RWPE2 (cell line): ENCODE measurements around the gene INTS11.

ENCODE experiments used
- ATAC-seq: fragments of 200-7000 bp; cut with Tn5 transposase; 3 replicates; pipeline ENCODE4 v1.9.1; 2021; ENCODE audit warnings: low read depth
- DNase-seq: peaks from one replicate; pipeline ENCODE4 v3.0.0-alpha.2; 2020; ENCODE audit warnings: low spot score
- H3K27ac ChIP-seq: fragments of 450-650 bp; 2 replicates; pipeline ENCODE4 v1.5.1; 2017; ENCODE audit warnings: mild to moderate bottlenecking; ENCODE audit not compliant: poor library complexity, severe bottlenecking
- H3K27me3 ChIP-seq: fragments of 250-450 bp; sonication (Bioruptor Pico); 2 replicates; pipeline ENCODE4 v1.5.1; 2021; ENCODE audit warnings: mild to moderate bottlenecking, moderate library complexity; ENCODE audit not compliant: insufficient read depth, poor library complexity, severe bottlenecking
- H3K36me3 ChIP-seq: fragments of 250-450 bp; sonication (Bioruptor Pico); 2 replicates; pipeline ENCODE4 v1.5.1; 2020; ENCODE audit warnings: low read depth, mild to moderate bottlenecking, moderate library complexity
- H3K4me1 ChIP-seq: fragments of 250-450 bp; sonication (Bioruptor Pico); 2 replicates; pipeline ENCODE4 v1.5.1; 2021; ENCODE audit warnings: mild to moderate bottlenecking, moderate library complexity; ENCODE audit not compliant: insufficient read depth, poor library complexity, severe bottlenecking
- H3K4me3 ChIP-seq: fragments of 250-450 bp; sonication (Bioruptor Pico); 2 replicates; pipeline ENCODE4 v1.5.1; 2021; ENCODE audit warnings: mild to moderate bottlenecking, moderate library complexity; ENCODE audit not compliant: severe bottlenecking
- H3K9me3 ChIP-seq: fragments of 250-450 bp; sonication (Bioruptor Pico); 2 replicates; pipeline ENCODE4 v1.5.1; 2021; ENCODE audit warnings: mild to moderate bottlenecking, moderate library complexity; ENCODE audit not compliant: severe bottlenecking
- TF ChIP-seq, protein P1 (sequence below): fragments of 450-650 bp; IDR thresholded peaks from one replicate; pipeline ENCODE4 v1.5.1; 2017; ENCODE audit warnings: mild to moderate bottlenecking, moderate library complexity; ENCODE audit not compliant: poor library complexity, severe bottlenecking

INTS11 gene

DNA sequence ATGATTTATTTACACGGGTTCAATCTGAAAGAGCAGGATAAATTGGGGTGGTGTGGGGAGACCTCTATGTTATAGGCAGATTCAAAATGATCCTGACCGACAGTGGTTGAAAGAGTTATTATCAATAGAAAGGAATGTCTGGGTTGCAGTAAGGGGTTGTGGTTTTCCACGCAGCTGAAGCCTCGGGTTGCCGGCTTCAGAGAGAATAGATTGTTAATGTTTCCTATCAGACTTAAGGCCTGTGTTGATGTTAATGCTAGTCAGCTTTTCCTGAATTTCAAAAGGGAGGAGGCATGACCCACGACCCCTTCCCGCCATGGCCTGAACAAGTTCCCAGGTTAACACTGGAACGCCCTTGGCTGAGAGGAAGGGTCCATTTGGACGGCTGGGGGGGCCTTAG, 48.6 kb downstream of the INTS11 start:
- no peak for ATAC-seq
- Histone ChIP-seq H3K27me3 (no peaks in the 10 kb centered on the region), H3K9me3 (no peaks in the 10 kb centered on the region), H3K4me1 (peaks cover 8% of the 10 kb centered on the region), H3K27ac (no peak overlapping the region), H3K4me3 (no peak overlapping the region), H3K36me3 (peaks cover 9% of the 10 kb centered on the region)
- DNase-seq, result no peak
- TF ChIP-seq, protein P1, sequence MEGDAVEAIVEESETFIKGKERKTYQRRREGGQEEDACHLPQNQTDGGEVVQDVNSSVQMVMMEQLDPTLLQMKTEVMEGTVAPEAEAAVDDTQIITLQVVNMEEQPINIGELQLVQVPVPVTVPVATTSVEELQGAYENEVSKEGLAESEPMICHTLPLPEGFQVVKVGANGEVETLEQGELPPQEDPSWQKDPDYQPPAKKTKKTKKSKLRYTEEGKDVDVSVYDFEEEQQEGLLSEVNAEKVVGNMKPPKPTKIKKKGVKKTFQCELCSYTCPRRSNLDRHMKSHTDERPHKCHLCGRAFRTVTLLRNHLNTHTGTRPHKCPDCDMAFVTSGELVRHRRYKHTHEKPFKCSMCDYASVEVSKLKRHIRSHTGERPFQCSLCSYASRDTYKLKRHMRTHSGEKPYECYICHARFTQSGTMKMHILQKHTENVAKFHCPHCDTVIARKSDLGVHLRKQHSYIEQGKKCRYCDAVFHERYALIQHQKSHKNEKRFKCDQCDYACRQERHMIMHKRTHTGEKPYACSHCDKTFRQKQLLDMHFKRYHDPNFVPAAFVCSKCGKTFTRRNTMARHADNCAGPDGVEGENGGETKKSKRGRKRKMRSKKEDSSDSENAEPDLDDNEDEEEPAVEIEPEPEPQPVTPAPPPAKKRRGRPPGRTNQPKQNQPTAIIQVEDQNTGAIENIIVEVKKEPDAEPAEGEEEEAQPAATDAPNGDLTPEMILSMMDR, result no peak

DNA sequence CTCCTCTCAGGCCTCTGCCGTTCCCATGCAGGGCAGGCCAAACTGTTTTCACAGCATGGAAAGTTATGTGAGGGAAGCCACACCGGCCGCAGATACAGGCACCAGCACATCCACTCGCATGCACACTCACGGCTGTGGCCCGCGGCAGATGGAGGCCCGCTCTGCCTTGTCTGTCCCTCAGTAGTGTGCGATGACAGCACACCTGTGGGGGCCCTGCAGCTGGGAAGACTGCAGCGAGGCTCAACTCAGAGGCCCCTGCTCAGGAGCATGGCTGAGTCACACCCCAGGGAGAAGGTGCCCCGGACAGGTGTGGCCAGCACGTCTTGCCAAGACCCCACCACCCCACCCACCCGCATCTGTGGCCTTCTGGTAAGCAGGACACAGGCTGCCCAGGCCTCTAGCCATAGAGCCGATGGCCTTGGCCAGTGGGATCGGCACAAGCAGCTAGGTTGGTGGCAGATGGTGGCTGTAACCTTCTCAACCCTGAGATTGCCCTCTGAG, 49.5 kb downstream of the INTS11 start:
- DNase-seq (peak; percentile 53), ATAC-seq (no peak)
- peaks cover 11% of the 10 kb centered on the region for H3K36me3 ChIP-seq
- no peak overlapping the region for H3K4me3 ChIP-seq
- TF ChIP-seq, protein P1, result no peak
- peaks cover 8% of the 10 kb centered on the region for H3K4me1 ChIP-seq
- no peak overlapping the region for H3K27ac ChIP-seq
- no peaks in the 10 kb centered on the region for H3K9me3 ChIP-seq
- H3K27me3 ChIP-seq, result no peaks in the 10 kb centered on the region

DNA sequence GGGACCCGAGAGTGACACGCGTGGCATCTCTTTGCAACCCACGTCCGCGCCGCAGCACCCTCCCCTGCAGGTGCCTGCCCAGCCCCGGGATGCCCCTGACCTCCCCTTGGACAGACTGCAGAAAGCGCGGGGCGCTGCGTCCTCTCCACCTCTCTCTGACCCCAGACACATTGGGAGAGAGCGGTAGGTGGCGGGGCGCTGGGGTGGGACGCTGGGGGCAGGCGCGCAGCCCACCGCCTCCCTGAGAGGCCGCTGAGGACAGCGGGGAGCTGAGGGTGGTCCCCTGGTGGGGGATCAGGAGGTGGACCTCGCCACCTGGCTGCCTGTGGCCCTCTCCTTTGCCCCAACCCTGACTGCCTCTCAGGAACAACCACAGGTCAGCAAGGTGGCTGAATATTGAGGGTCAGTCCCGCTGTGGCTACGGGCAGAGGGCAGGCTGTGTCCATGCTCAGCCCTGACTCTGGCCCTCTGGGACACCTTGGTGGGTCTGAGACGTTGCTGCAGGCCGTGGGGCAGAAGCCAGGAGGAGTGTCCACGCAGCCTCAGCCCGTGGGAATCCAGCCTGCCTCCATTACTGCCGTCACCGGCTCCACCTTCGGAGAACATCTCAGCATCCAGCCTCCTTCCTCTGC, 50.0 kb downstream of the INTS11 start:
- Histone ChIP-seq H3K27me3 (no peaks in the 10 kb centered on the region), H3K36me3 (peaks cover 16% of the 10 kb centered on the region), H3K4me1 (peaks cover 8% of the 10 kb centered on the region), H3K9me3 (no peaks in the 10 kb centered on the region), H3K27ac (peak overlapping the region; percentile 66), H3K4me3 (peak overlapping the region; percentile 95)
- DNase-seq (peak; percentile 55), ATAC-seq (peak; percentile 10)
- TF ChIP-seq, protein P1, result no peak

- no peaks in the 10 kb centered on the region for H3K27me3 ChIP-seq
- ATAC-seq (peak; percentile 86), DNase-seq (peak; percentile 92)
- H3K4me3 ChIP-seq, result peak within 1 kb of the TSS; percentile 95
- peak within 1 kb of the TSS; percentile 66 for H3K27ac ChIP-seq
- H3K4me1 ChIP-seq, result peaks cover 8% of the 10 kb centered on the region
- H3K36me3 ChIP-seq, result peaks cover 16% of the 10 kb centered on the region
- TF ChIP-seq, protein P1, result no peak
- H3K9me3 ChIP-seq, result no peaks in the 10 kb centered on the region
These were observed 50.8 kb downstream of the INTS11 start, which contains the start of gene UBE2J2 for GRCh38 chr1:1273512-1274298. Gene UBE2J2, minus strand, starts transcription at chr1:1273854. Its CDS starts 5,862 bp downstream, at chr1:1267992.
